SU-DHL-6 (cell line): ENCODE measurements around the gene COL17A1.

Experiments
- CTCF ChIP-seq: fragments of 200-600 bp; sonication (generic); IDR thresholded peaks from one replicate; pipeline ENCODE4 v1.5.1; 2017; ENCODE audit warnings: antibody characterized with exemption, mild to moderate bottlenecking, low read length, moderate library complexity; ENCODE audit not compliant: insufficient read depth, poor library complexity, severe bottlenecking
- EZH2phosphoT487 ChIP-seq: fragments of 200-600 bp; sonication (generic), shearing (Covaris generic); conservative IDR thresholded peaks from 2 replicates; pipeline ENCODE4 v1.6.1; 2018; ENCODE audit warnings: mild to moderate bottlenecking, antibody characterized with exemption, low read length, moderate library complexity, mixed read lengths

GRCh38 chr10:104054430-104054829 lies 31.2 kb downstream of the COL17A1 start:
- TF ChIP-seq CTCF (no peak), EZH2phosphoT487 (no peak)
